PFSK-1 (cell line): ENCODE measurements around the gene TMEM255B.

Source experiments
- FOXP2 ChIP-seq: optimal IDR thresholded peaks from 2 replicates; pipeline ENCODE3; 2011; ENCODE audit warnings: borderline replicate concordance, control low read depth, inconsistent platforms; ENCODE audit not compliant: insufficient read depth; ENCODE audit errors: extremely low read length, extremely low read depth
- POLR2AphosphoS5 ChIP-seq: IDR thresholded peaks from 2 replicates; pipeline ENCODE4 v1.6.1; 2012; ENCODE audit warnings: low read depth, mild to moderate bottlenecking, control low read depth, low read length, moderate library complexity
- REST ChIP-seq, 2 experiments: IDR thresholded peaks; 2 replicates each; pipeline versions ENCODE4 v1.6.1 to v1.8.0; 2011 to 2012; ENCODE audit warnings: low read depth in 2 of 2, low read length in 2 of 2, control low read depth in 1 of 2, inconsistent platforms in 1 of 2, mild to moderate bottlenecking in 1 of 2, moderate library complexity in 1 of 2; ENCODE audit not compliant: insufficient read depth in 1 of 2
- SIN3A ChIP-seq: IDR thresholded peaks from 2 replicates; pipeline ENCODE4 v1.6.1; 2012; ENCODE audit warnings: mild to moderate bottlenecking, low read length, moderate library complexity, borderline replicate concordance; ENCODE audit not compliant: insufficient read depth
- TAF1 ChIP-seq: IDR thresholded peaks from 2 replicates; pipeline ENCODE4 v1.6.1; 2012; ENCODE audit warnings: low read length, control low read depth, borderline replicate concordance; ENCODE audit not compliant: insufficient read depth

The TMEM255B gene

GRCh38 chr13:113742445-113743120 lies 16.4 kb upstream of the TMEM255B start:
- TF ChIP-seq FOXP2, result no peak
- no peak for TF ChIP-seq SIN3A
- TF ChIP-seq TAF1, result no peak
- no peak for TF ChIP-seq POLR2AphosphoS5
- TF ChIP-seq REST (IDR thresholded peaks at IDR 0.05; ENCODE audit: insufficient read depth in 1 of 2, low read depth in 2 of 2, low read length in 2 of 2), result no peak

- TF ChIP-seq POLR2AphosphoS5 (no peak), REST (IDR thresholded peaks at IDR 0.05; ENCODE audit: insufficient read depth in 1 of 2, low read depth in 2 of 2, low read length in 2 of 2) (no peak), TAF1 (no peak), FOXP2 (no peak), SIN3A (no peak)
Observed at GRCh38 chr13:113743366-113744195, 15.4 kb upstream of the TMEM255B start.

- TF ChIP-seq REST (IDR thresholded peaks at IDR 0.05; ENCODE audit: insufficient read depth in 1 of 2, low read depth in 2 of 2, low read length in 2 of 2) (no peak), FOXP2 (no peak), SIN3A (no peak), TAF1 (no peak), POLR2AphosphoS5 (no peak)
Observed at GRCh38 chr13:113744197-113745000, 14.6 kb upstream of the TMEM255B start.

GRCh38 chr13:113745059-113745458 lies 14.0 kb upstream of the TMEM255B start:
- TF ChIP-seq POLR2AphosphoS5 (no peak), REST (IDR thresholded peaks at IDR 0.05; ENCODE audit: insufficient read depth in 1 of 2, low read depth in 2 of 2, low read length in 2 of 2) (no peak), SIN3A (no peak), FOXP2 (no peak), TAF1 (no peak)
